HG03060 (cell line): ENCODE data around the gene PRELID2.
"Not testable (repeated sequence)": the region's sequence is repeated elsewhere in the genome, so short reads cannot be mapped to it uniquely, and the experiment has no call there.

Experiments used
- ATAC-seq: cut with Tn5 transposase; IDR thresholded peaks from one replicate; pipeline ENCODE4 v1.9.1; 2021; ENCODE audit warnings: low read depth, moderate number of reproducible peaks; ENCODE audit not compliant: unreplicated experiment

The PRELID2 gene

GRCh38 chr5:145834917-145835847, at the start of gene PRELID2:
TSS of gene PRELID2 (minus strand) at chr5:145835342. CDS start at chr5:145835251, 91 bp downstream.
- ATAC-seq: peak; percentile 69

GRCh38 chr5:145874765-145875164, 39.6 kb upstream of the PRELID2 start:
- ATAC-seq: no peak

GRCh38 chr5:145872914-145873313, 37.8 kb upstream of the PRELID2 start, which contains the start of gene GRXCR2:
TSS of gene GRXCR2 (minus strand) at chr5:145873014. CDS start at chr5:145872968, 46 bp downstream.
- no peak for ATAC-seq

- ATAC-seq: no peak
Observed at GRCh38 chr5:145872486-145872885, 37.3 kb upstream of the PRELID2 start.

- ATAC-seq: no peak
Observed at GRCh38 chr5:145869753-145870152, 34.6 kb upstream of the PRELID2 start.

- no peak for ATAC-seq
Observed at GRCh38 chr5:145867806-145868205, 32.7 kb upstream of the PRELID2 start.

- not testable (repeated sequence) for ATAC-seq
Observed at GRCh38 chr5:145864432-145864831, 29.3 kb upstream of the PRELID2 start.

- no peak for ATAC-seq
Observed at GRCh38 chr5:145863003-145863402, 27.9 kb upstream of the PRELID2 start.

- ATAC-seq: no peak
Observed at GRCh38 chr5:145859897-145860296, 24.8 kb upstream of the PRELID2 start.

- ATAC-seq: no peak
Observed at GRCh38 chr5:145859453-145859852, 24.3 kb upstream of the PRELID2 start.

GRCh38 chr5:145858959-145859358, 23.8 kb upstream of the PRELID2 start:
- ATAC-seq: no peak

GRCh38 chr5:145856285-145856818, 21.2 kb upstream of the PRELID2 start:
- no peak for ATAC-seq

- no peak for ATAC-seq
Observed at GRCh38 chr5:145855763-145856267, 20.7 kb upstream of the PRELID2 start.

- no peak for ATAC-seq
Observed at GRCh38 chr5:145854651-145855258, 19.6 kb upstream of the PRELID2 start.

GRCh38 chr5:145853781-145854376, 18.7 kb upstream of the PRELID2 start:
- no peak for ATAC-seq

GRCh38 chr5:145852990-145853389, 17.8 kb upstream of the PRELID2 start:
- ATAC-seq: no peak

GRCh38 chr5:145848854-145849253, 13.7 kb upstream of the PRELID2 start:
- no peak for ATAC-seq

GRCh38 chr5:145847499-145848497, 12.7 kb upstream of the PRELID2 start:
- no peak for ATAC-seq

- ATAC-seq: no peak
Observed at GRCh38 chr5:145846081-145846480, 10.9 kb upstream of the PRELID2 start.

GRCh38 chr5:145841299-145841698, 6.2 kb upstream of the PRELID2 start:
- ATAC-seq: no peak
